H9 (cell line): ENCODE results near the gene TBC1D1. TPM values are rescaled to one million over a fixed set of nuclear protein-coding genes. Genes with fewer than 3 reads are reported as not detected.

ENCODE experiments used
- DNase-seq: peaks from one replicate; pipeline ENCODE4 v3.0.0-alpha.2; 2017
- H2AFZ ChIP-seq: one replicate; pipeline ENCODE4 v1.6.1; 2013; ENCODE audit warnings: mild to moderate bottlenecking, low read length, control low read depth, moderate library complexity
- H2AK5ac ChIP-seq: 2 replicates; pipeline ENCODE4 v1.6.1; 2013; ENCODE audit warnings: low read length, control low read depth, mixed read lengths; ENCODE audit not compliant: insufficient read length
- H2BK120ac ChIP-seq: one replicate; pipeline ENCODE4 v1.6.1; 2013; ENCODE audit warnings: low read depth, mild to moderate bottlenecking, low read length, control low read depth, inconsistent platforms; ENCODE audit not compliant: poor library complexity, severe bottlenecking
- H2BK12ac ChIP-seq: 2 replicates; pipeline ENCODE4 v1.6.1; 2013; ENCODE audit warnings: low read length, control low read depth, mixed read lengths, low read depth; ENCODE audit not compliant: insufficient read length
- H2BK15ac ChIP-seq: 2 replicates; pipeline ENCODE4 v1.6.1; 2013; ENCODE audit warnings: low read depth, low read length, control low read depth
- H2BK20ac ChIP-seq: one replicate; pipeline ENCODE4 v1.6.1; 2013; ENCODE audit warnings: low read depth, mild to moderate bottlenecking, low read length, control low read depth, inconsistent platforms; ENCODE audit not compliant: poor library complexity, severe bottlenecking
- H2BK5ac ChIP-seq: 2 replicates; pipeline ENCODE4 v1.6.1; 2013; ENCODE audit warnings: low read length, control low read depth, mixed read lengths; ENCODE audit not compliant: insufficient read length
- H3K14ac ChIP-seq: 2 replicates; pipeline ENCODE4 v1.6.1; 2013; ENCODE audit warnings: low read length, control low read depth; ENCODE audit not compliant: insufficient read depth
- H3K18ac ChIP-seq: 2 replicates; pipeline ENCODE4 v1.6.1; 2013; ENCODE audit warnings: low read depth, mild to moderate bottlenecking, mixed read lengths, low read length, control low read depth; ENCODE audit not compliant: insufficient read length
- H3K23ac ChIP-seq: 2 replicates; pipeline ENCODE4 v1.6.1; 2013; ENCODE audit warnings: low read length, control low read depth, mixed read lengths, low read depth; ENCODE audit not compliant: insufficient read length
- H3K23me2 ChIP-seq: 2 replicates; pipeline ENCODE4 v1.6.1; 2013; ENCODE audit warnings: low read depth, mild to moderate bottlenecking, mixed read lengths, low read length, control low read depth; ENCODE audit not compliant: insufficient read length, poor library complexity, severe bottlenecking
- H3K27ac ChIP-seq: 2 replicates; pipeline ENCODE4 v1.5.1; 2013; ENCODE audit warnings: low read length, control low read depth, mixed read lengths, low read depth; ENCODE audit not compliant: insufficient read length
- H3K27me3 ChIP-seq: 2 replicates; pipeline ENCODE4 v1.6.1; 2013; ENCODE audit warnings: low read length, control low read depth, inconsistent platforms; ENCODE audit not compliant: insufficient read depth
- H3K4ac ChIP-seq: 2 replicates; pipeline ENCODE4 v1.6.1; 2013; ENCODE audit warnings: low read depth, mild to moderate bottlenecking, control low read depth, inconsistent platforms, low read length, moderate library complexity
- H3K4me1 ChIP-seq: 2 replicates; pipeline ENCODE4 v1.6.1; 2013; ENCODE audit warnings: low read length, control low read depth, inconsistent platforms; ENCODE audit not compliant: insufficient read depth
- H3K4me2 ChIP-seq: 2 replicates; pipeline ENCODE4 v1.6.1; 2013; ENCODE audit warnings: low read length, control low read depth, mixed read lengths; ENCODE audit not compliant: insufficient read length, insufficient read depth
- H3K56ac ChIP-seq: 2 replicates; pipeline ENCODE4 v1.6.1; 2013; ENCODE audit warnings: low read depth, mild to moderate bottlenecking, mixed read lengths, low read length, control low read depth; ENCODE audit not compliant: insufficient read length
- H3K79me1 ChIP-seq: 2 replicates; pipeline ENCODE4 v1.6.1; 2013; ENCODE audit warnings: low read depth, mild to moderate bottlenecking, moderate library complexity, low read length, control low read depth, inconsistent platforms; ENCODE audit not compliant: insufficient read depth, poor library complexity, severe bottlenecking
- H3K79me2 ChIP-seq: 2 replicates; pipeline ENCODE4 v1.6.1; 2013; ENCODE audit warnings: low read length, control low read depth, inconsistent platforms; ENCODE audit not compliant: insufficient read depth
- H3K9ac ChIP-seq: 2 replicates; pipeline ENCODE4 v1.6.1; 2013; ENCODE audit warnings: low read length, control low read depth, mixed read lengths; ENCODE audit not compliant: insufficient read length; ENCODE audit errors: extremely low read depth
- H3K9me3 ChIP-seq: one replicate; pipeline ENCODE4 v1.6.1; 2013; ENCODE audit warnings: low read depth, low read length, inconsistent platforms; ENCODE audit not compliant: control insufficient read depth
- H3T11ph ChIP-seq: one replicate; pipeline ENCODE4 v1.6.1; 2013; ENCODE audit warnings: mild to moderate bottlenecking, low read length, control low read depth, inconsistent platforms
- H4K20me1 ChIP-seq: one replicate; pipeline ENCODE4 v1.6.1; 2013; ENCODE audit not compliant: control insufficient read depth, insufficient read length, insufficient read depth
- H4K5ac ChIP-seq: 2 replicates; pipeline ENCODE4 v1.6.1; 2013; ENCODE audit warnings: low read depth, mild to moderate bottlenecking, mixed read lengths, low read length, control low read depth; ENCODE audit not compliant: insufficient read length
- H4K8ac ChIP-seq: replicated peaks from 2 replicates; pipeline ENCODE4 v1.6.1; 2013; ENCODE audit warnings: low read length, control low read depth, mixed read lengths, low read depth; ENCODE audit not compliant: insufficient read length
- H4K91ac ChIP-seq: 2 replicates; pipeline ENCODE4 v1.6.1; 2013; ENCODE audit warnings: low read depth, mild to moderate bottlenecking, moderate library complexity, mixed read lengths, low read length, control low read depth; ENCODE audit not compliant: insufficient read length
- H3K27ac Mint-ChIP-seq, 3 experiments: 2 replicates in 2 of 3; 3 replicates in 1 of 3; pipeline ENCODE4 v1.8.0; 2020 to 2021; ENCODE audit warnings: mixed read lengths in 3 of 3, mild to moderate bottlenecking in 1 of 3, moderate library complexity in 1 of 3
- H3K27me3 Mint-ChIP-seq: 2 replicates; pipeline ENCODE4 v1.8.0; 2021; ENCODE audit warnings: low read depth, mild to moderate bottlenecking, moderate library complexity, mixed read lengths
- H3K36me3 Mint-ChIP-seq, 3 experiments: 2 replicates in 2 of 3; 3 replicates in 1 of 3; pipeline ENCODE4 v1.8.0; 2020 to 2021; ENCODE audit warnings: low read depth in 3 of 3, mixed read lengths in 3 of 3; ENCODE audit not compliant: insufficient read depth in 1 of 3
- H3K4me1 Mint-ChIP-seq, 2 experiments: 2 replicates each; pipeline ENCODE4 v1.8.0; 2020; ENCODE audit warnings: mixed read lengths in 2 of 2
- H3K4me3 Mint-ChIP-seq, 2 experiments: 2 replicates in 1 of 2; 3 replicates in 1 of 2; pipeline ENCODE4 v1.8.0; 2020 to 2021; ENCODE audit warnings: mild to moderate bottlenecking in 2 of 2, mixed read lengths in 2 of 2, moderate library complexity in 1 of 2
- H3K9me3 Mint-ChIP-seq, 2 experiments: 2 replicates in 1 of 2; 3 replicates in 1 of 2; pipeline ENCODE4 v1.8.0; 2020; ENCODE audit warnings: mild to moderate bottlenecking in 2 of 2, mixed read lengths in 2 of 2, moderate library complexity in 1 of 2
- CTCF ChIP-seq: fragments of 200-600 bp; sonication (generic); conservative IDR thresholded peaks from 3 replicates; pipeline ENCODE4 v1.8.0; 2021; ENCODE audit warnings: antibody characterized with exemption, mild to moderate bottlenecking
- WGBS: extraction: QIAGEN DNeasy Blood & Tissue Kit; methylation state at CpG from one replicate; pipeline ENCODE4 v1.1.7; 2013; ENCODE audit warnings: missing lambda C conversion rate, low lambda C conversion rate, mixed read lengths; ENCODE audit not compliant: insufficient read length; ENCODE audit errors: extremely low coverage; 5-methylcytosine and 5-hydroxymethylcytosine counted together
- total RNA-seq: library from RNA; stranded (reverse); gene quantifications from 2 replicates; pipeline ENCODE4 v1.2.1, GENCODE V29; 2021

Gene TBC1D1
- total RNA-seq, 1 experiment from 2014 or later, result 109 TPM

DNA sequence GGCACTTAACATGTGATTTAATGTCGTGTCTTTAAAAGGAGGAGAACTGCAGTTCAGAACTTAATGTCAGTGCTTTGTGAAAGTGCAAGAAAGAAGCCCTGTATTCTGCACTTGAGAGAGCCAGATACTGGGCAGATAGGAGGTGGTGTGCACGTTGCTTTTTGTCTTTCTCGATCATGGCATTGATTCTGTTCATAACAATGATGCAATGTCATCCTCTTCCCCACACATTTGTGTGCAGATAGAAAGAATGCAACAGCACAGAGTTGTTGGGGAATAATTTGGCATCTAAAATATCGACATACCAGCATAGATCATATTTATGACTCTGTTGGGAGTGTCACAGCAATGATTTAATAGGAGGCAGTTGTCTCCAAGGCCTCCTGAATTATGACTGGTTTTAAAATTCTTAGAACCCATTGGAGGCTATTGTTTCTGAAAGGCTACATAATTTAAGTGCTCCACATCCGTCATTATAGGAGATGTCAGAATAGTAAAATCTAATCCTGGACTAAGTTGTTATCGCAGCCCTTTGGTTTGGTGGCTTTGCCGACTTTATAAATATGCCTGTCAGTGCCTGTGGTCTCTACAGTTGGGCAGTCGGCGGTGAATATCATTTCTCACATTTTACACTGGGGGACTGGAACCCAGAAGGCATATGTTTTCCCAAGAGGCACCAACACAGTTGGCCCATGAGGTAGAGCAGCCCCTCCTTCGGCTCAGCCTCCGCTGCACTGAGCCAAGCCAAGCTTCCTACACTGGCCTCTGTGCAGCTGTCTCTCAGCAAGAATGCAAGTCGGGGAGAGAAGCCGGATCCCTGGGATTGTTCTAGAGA lies 194.2 kb downstream of the TBC1D1 start:
- Histone ChIP-seq H3K4ac (no peak overlapping the region), H3T11ph (no peak overlapping the region), H3K27ac (no peak overlapping the region), H2BK20ac (no peak overlapping the region), H2AK5ac (no peak overlapping the region), H4K5ac (no peak overlapping the region), H3K23ac (no peak overlapping the region), H4K91ac (no peak overlapping the region), H3K18ac (no peak overlapping the region), H2BK5ac (no peak overlapping the region), H2BK15ac (no peak overlapping the region), H4K20me1 (no peaks in the 10 kb centered on the region), H3K79me1 (peaks cover under 1% of the 10 kb centered on the region), H3K23me2 (no peaks in the 10 kb centered on the region), H4K8ac (no peak overlapping the region), H3K56ac (no peak overlapping the region), H3K4me1 (peaks cover 10% of the 10 kb centered on the region; the same call in 1 of the 2 replicates), H3K9me3 (no peaks in the 10 kb centered on the region), H3K79me2 (no peaks in the 10 kb centered on the region), H3K14ac (no peak overlapping the region), H3K27me3 (no peaks in the 10 kb centered on the region), H2BK120ac (no peak overlapping the region), H2BK12ac (no peak overlapping the region), H2AFZ (no peak overlapping the region), H3K9ac (no peak overlapping the region), H3K4me2 (no peak overlapping the region)
- H3K4me1 Mint-ChIP-seq, result peaks cover 31 to 34% of the 10 kb centered on the region in 2 experiments
- no peak for TF ChIP-seq CTCF
- no peak overlapping the region for H3K4me3 Mint-ChIP-seq
- no peaks in the 10 kb centered on the region for H3K27me3 Mint-ChIP-seq
- H3K9me3 Mint-ChIP-seq, result peaks cover 0 to 2% of the 10 kb centered on the region in 2 experiments; a peak in 1 of 5 replicates
- no peak for DNase-seq
- no CpG with 5 or more reads among the region's 13 CpGs for WGBS
- H3K27ac Mint-ChIP-seq, result peak overlapping the region in 1 of 3 experiments; percentile 99; a peak in 4 of 7 replicates
- H3K36me3 Mint-ChIP-seq, result peaks cover 5 to 11% (median 8%) of the 10 kb centered on the region in 3 experiments
